ENCODE results near the gene BOC.

The BOC gene

DNA sequence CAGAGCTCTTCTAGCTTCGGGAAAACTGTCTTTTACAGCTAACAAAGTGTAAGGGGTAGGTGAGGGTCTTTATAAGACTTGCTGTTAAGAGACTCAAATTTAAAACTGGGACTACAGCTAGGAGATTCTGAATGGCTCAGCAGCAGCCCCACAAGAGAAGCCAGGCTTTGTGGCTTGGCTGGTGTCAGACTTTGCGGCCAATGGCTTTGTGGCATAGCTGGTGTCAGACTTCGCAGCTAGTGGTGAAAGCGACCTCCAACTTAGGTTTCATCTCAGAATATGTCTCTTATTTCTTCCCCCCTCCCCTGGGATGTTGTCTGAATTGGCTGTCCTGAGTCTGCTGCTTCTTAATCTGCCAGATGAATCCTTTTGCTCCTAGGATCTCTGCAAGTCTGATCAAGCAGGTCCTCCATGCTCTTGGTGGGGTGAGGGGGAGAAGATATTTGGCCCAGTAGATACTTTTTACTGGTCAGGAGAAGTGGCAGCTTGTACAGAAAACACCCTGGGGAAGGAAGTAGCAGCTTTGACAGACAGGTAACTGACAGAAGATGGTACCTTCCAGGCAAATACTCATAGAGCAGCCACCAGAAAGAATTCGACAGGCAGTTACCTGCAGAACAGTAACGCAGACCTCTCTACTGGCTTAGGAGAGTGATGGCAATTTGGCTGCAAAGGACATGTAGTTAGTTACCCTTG is 8.4 kb downstream of the BOC start:
- TF ChIP-seq, protein P1, sequence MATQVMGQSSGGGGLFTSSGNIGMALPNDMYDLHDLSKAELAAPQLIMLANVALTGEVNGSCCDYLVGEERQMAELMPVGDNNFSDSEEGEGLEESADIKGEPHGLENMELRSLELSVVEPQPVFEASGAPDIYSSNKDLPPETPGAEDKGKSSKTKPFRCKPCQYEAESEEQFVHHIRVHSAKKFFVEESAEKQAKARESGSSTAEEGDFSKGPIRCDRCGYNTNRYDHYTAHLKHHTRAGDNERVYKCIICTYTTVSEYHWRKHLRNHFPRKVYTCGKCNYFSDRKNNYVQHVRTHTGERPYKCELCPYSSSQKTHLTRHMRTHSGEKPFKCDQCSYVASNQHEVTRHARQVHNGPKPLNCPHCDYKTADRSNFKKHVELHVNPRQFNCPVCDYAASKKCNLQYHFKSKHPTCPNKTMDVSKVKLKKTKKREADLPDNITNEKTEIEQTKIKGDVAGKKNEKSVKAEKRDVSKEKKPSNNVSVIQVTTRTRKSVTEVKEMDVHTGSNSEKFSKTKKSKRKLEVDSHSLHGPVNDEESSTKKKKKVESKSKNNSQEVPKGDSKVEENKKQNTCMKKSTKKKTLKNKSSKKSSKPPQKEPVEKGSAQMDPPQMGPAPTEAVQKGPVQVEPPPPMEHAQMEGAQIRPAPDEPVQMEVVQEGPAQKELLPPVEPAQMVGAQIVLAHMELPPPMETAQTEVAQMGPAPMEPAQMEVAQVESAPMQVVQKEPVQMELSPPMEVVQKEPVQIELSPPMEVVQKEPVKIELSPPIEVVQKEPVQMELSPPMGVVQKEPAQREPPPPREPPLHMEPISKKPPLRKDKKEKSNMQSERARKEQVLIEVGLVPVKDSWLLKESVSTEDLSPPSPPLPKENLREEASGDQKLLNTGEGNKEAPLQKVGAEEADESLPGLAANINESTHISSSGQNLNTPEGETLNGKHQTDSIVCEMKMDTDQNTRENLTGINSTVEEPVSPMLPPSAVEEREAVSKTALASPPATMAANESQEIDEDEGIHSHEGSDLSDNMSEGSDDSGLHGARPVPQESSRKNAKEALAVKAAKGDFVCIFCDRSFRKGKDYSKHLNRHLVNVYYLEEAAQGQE (IDR thresholded peaks at IDR 0.05; ENCODE audit: low read depth) = no peak
- TF ChIP-seq YY1 (IDR thresholded peaks at IDR 0.05; ENCODE audit: low read depth) (no peak), TAF1 (IDR thresholded peaks at IDR 0.05; ENCODE audit: low read depth) (no peak), TEAD4 (IDR thresholded peaks at IDR 0.05) (no peak), TCF12 (IDR thresholded peaks at IDR 0.05; ENCODE audit: low read depth) (no peak), EP300 (IDR thresholded peaks at IDR 0.05; ENCODE audit: borderline replicate concordance) (no peak), CREB1 (IDR thresholded peaks at IDR 0.05; ENCODE audit: low read depth) (no peak), FOXM1 (IDR thresholded peaks at IDR 0.05; ENCODE audit: borderline replicate concordance, low read depth) (no peak), EGR1 (IDR thresholded peaks at IDR 0.05) (no peak), ZBTB7A (IDR thresholded peaks at IDR 0.05; ENCODE audit: low read depth) (no peak), RAD21 (IDR thresholded peaks at IDR 0.05; ENCODE audit: low read depth) (no peak), NFIC (IDR thresholded peaks at IDR 0.05) (no peak), CEBPB (IDR thresholded peaks at IDR 0.05) (no peak)
- TF ChIP-seq, protein P2, sequence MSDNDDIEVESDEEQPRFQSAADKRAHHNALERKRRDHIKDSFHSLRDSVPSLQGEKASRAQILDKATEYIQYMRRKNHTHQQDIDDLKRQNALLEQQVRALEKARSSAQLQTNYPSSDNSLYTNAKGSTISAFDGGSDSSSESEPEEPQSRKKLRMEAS (IDR thresholded peaks at IDR 0.05) = no peak
- TF ChIP-seq, protein P3, sequence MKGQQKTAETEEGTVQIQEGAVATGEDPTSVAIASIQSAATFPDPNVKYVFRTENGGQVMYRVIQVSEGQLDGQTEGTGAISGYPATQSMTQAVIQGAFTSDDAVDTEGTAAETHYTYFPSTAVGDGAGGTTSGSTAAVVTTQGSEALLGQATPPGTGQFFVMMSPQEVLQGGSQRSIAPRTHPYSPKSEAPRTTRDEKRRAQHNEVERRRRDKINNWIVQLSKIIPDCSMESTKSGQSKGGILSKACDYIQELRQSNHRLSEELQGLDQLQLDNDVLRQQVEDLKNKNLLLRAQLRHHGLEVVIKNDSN (IDR thresholded peaks at IDR 0.05) = no peak

DNA sequence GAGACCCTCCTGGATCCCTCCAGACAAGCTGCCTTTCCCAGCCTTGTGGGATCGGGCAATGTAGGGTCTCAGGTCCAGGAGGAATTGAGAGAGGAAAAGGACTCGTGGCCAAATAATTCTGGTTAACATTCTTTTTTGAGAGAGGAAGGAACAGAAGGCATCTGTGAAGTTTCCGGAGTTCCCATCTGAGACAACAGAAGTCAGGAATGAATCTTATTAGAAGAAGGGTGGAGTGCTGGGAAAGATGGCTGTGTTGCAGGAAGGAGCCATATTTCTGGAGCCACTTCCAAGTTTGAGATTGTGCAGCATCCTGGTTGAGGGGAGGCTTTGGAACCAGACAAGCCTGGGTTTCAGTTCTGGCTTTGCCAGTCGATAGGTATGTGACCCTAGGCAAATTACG is 9.4 kb downstream of the BOC start:
- TF ChIP-seq FOXM1 (IDR thresholded peaks at IDR 0.05; ENCODE audit: borderline replicate concordance, low read depth) (no peak), ZBTB7A (IDR thresholded peaks at IDR 0.05; ENCODE audit: low read depth) (no peak), EGR1 (IDR thresholded peaks at IDR 0.05) (no peak), TCF12 (IDR thresholded peaks at IDR 0.05; ENCODE audit: low read depth) (no peak), TEAD4 (IDR thresholded peaks at IDR 0.05) (no peak), CEBPB (IDR thresholded peaks at IDR 0.05) (no peak), TAF1 (IDR thresholded peaks at IDR 0.05; ENCODE audit: low read depth) (no peak), RAD21 (IDR thresholded peaks at IDR 0.05; ENCODE audit: low read depth) (no peak), EP300 (IDR thresholded peaks at IDR 0.05; ENCODE audit: borderline replicate concordance) (no peak)
- TF ChIP-seq, protein P2 (IDR thresholded peaks at IDR 0.05) = no peak
- TF ChIP-seq, protein P1 (IDR thresholded peaks at IDR 0.05; ENCODE audit: low read depth) = no peak

DNA sequence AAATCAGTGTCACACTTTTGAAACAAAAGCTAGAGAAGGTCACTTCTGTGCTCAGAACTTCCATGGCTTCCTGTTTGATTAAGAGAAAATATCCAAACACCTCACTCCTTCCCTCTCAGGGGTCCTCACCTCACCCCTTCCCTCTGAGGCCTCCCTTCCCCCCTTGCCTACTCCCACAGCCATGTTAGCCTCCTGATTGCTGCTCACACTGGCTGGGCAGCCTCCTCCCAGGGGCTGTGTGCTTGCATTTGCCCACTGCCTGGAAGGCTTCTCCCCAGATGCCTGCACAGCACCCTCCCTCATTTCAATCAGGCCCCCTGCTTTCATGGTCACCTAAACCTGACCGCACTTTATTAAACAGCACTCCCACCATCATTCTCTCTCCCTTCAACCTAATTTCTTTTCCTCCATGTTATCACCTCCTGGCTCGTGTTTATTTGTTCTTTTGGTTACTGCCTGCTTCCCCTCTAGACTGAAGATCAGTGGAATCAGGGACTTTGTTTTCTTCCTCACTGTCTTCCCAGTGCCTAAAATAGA is 10.4 kb downstream of the BOC start:
- no peak for TF ChIP-seq TCF12 (IDR thresholded peaks at IDR 0.05; ENCODE audit: low read depth)

DNA sequence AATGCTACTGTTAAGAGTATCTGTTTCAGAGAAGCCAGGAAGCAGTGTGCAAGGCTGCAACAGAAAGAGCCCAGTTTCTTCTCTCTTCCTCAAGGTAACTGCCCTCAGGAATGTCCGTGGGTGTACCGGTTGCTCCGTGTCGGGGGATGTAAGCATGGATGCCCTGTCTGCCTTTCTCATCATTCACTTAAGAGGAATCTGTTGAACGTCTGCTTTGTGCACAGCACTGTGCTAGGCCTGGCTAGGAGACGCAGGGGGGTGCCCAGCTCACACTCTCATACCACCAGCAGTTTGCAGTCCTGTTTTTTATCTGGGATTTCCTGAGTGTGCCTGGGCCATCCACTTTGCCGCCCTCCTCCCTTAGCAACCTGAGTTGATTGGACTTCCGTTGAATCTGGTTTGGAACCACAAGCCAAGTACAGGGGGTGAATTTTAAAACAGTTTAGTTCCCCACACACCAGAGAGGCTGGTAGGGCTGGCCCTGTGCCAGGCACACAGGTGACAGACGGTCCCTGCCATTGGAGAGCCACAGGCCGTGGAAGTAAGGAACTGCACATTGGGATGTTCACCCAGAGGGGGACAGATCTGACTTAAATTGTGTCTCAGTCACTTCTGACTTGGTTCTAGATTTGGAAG is 11.2 kb downstream of the BOC start:
- TF ChIP-seq, protein P3 (IDR thresholded peaks at IDR 0.05) = no peak
- TF ChIP-seq ZBTB7A (IDR thresholded peaks at IDR 0.05; ENCODE audit: low read depth) (no peak), NFIC (IDR thresholded peaks at IDR 0.05) (peak; percentile 37; the same call in 1 of the 2 replicates), FOXM1 (IDR thresholded peaks at IDR 0.05; ENCODE audit: borderline replicate concordance, low read depth) (no peak), EGR1 (IDR thresholded peaks at IDR 0.05) (0 out of 2 replicates have a peak, but pooled peaks have one; percentile 31), TAF1 (IDR thresholded peaks at IDR 0.05; ENCODE audit: low read depth) (no peak), EP300 (IDR thresholded peaks at IDR 0.05; ENCODE audit: borderline replicate concordance) (no peak), CEBPB (IDR thresholded peaks at IDR 0.05) (no peak), RAD21 (IDR thresholded peaks at IDR 0.05; ENCODE audit: low read depth) (no peak), TEAD4 (IDR thresholded peaks at IDR 0.05) (no peak), YY1 (IDR thresholded peaks at IDR 0.05; ENCODE audit: low read depth) (no peak), CREB1 (IDR thresholded peaks at IDR 0.05; ENCODE audit: low read depth) (no peak), TCF12 (IDR thresholded peaks at IDR 0.05; ENCODE audit: low read depth) (no peak)
- TF ChIP-seq, protein P1 (IDR thresholded peaks at IDR 0.05; ENCODE audit: low read depth) = no peak
- TF ChIP-seq, protein P2 (IDR thresholded peaks at IDR 0.05) = no peak
